UCSD-AML1 (cell line): ENCODE measurements around the gene PAK3.

Experiments used
- DNase-seq: peaks from one replicate; lab custom pipeline; 2025; ENCODE audit not compliant: unreplicated experiment; lab: John Stamatoyannopoulos, UW

PAK3 gene

GRCh38 chrX:111259559-111259958 lies 163.6 kb downstream of the PAK3 start:
- no peak for DNase-seq

- DNase-seq, result no peak
These were observed 164.5 kb downstream of the PAK3 start for GRCh38 chrX:111260451-111260850.

- DNase-seq, result no peak
These were observed 166.1 kb downstream of the PAK3 start for GRCh38 chrX:111262086-111262485.

GRCh38 chrX:111264385-111264784 lies 168.4 kb downstream of the PAK3 start:
- no peak for DNase-seq

GRCh38 chrX:111265486-111265885 lies 169.5 kb downstream of the PAK3 start:
- no peak for DNase-seq

- DNase-seq, result no peak
These were observed 172.5 kb downstream of the PAK3 start for GRCh38 chrX:111268506-111268905.

GRCh38 chrX:111270339-111270738 lies 174.3 kb downstream of the PAK3 start, which contains the start of gene CAPN6:
Gene CAPN6 (minus strand): TSS chrX:111270483. CDS start chrX:111263936, 6,547 bp downstream.
- no peak for DNase-seq
